HG03039 (cell line): ENCODE data around the gene KIF3B.

Experiments
- ATAC-seq: cut with Tn5 transposase; IDR thresholded peaks from one replicate; pipeline ENCODE4 v1.9.1; 2021; ENCODE audit warnings: mild to moderate bottlenecking, moderate library complexity; ENCODE audit not compliant: unreplicated experiment

KIF3B gene

DNA sequence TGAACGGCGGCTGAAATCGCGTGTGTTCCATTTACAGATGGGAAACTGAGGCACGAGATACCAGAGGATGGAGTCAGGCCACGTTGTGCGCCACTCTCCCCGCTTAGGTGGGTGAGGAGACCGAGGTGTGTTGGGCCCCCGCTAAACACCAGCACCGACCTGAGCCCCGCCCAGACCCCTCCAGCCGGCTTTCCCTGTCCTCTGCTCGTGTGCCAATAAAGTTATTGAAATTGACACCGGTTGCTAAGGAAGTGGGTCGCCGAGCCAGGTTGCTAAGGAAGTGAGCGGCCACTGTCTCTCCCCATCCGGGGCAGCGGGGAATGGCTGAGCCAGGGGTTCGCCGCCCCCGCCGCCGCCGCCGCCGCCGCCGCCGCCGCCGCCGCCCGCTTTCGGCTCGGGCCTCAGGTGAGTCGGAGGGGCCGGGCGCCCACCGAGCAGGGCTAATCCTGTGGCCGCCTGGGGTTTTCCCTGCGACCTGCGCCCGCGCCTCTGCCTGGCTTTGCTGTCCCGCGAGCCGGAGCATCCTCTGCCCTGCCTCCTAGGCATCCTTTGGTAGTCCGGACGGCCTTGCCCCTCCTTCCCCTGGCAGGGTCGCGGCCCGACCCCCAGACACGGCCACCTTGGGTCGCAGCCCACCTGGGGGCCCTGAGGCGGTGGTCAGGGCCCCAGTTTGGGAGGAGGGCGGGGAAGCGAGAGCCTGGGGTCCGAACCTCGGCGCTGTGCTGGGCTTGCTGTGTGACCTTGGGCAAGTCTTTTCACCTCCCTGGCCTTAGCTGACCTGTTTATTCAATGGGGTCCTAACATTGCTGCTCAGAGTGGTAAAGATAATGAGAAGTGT, at the start of gene KIF3B:
Gene KIF3B (plus strand): TSS at position 291 of the 838 bp plus-strand sequence. CDS start 32,127 bp downstream, outside the sequence.
- ATAC-seq, result peak; percentile 85

DNA sequence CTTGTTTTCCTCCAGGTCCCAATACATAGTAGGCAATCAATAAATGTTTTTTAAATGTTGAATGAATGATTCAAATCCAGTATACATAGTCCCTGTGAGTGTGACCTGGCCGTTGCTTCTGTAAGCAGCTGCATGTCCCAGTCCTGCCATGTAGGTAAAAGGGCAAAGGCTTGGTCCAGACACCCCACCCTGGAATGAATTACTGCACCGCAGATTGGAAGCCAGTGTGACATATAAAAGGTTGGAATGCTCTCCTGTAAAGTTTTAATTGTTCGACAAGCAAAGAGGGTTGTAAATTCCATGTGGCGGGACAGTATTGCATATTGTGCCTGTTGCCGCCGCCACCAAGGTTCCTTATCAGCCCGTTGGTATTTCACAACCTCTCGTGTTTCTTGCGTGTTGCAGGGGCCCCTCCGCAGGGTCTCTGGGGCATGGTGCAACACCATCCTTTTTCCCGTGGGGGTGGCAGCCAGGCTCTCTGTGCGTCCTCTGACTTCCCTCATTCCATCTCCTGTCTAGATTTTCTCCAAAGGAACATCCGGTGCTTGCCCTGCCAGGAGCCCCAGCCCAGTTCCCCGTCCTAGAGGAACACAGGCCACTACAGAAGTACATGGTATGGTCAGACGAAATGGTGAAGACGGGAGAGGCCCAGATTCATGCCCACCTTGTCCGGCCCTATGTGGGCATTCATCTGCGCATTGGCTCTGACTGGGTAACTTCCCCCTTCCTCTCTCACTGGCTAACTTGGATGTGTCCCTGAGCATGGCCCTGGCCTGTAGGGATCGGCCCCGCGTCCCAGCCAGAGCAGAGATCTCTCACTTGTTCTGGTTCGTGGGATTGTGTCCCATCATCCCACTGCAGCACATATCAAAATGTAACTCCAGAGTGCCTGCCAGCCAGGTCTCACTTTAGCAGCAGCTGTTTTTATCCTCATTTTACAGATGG, 49.4 kb upstream of the KIF3B start:
- no peak for ATAC-seq

DNA sequence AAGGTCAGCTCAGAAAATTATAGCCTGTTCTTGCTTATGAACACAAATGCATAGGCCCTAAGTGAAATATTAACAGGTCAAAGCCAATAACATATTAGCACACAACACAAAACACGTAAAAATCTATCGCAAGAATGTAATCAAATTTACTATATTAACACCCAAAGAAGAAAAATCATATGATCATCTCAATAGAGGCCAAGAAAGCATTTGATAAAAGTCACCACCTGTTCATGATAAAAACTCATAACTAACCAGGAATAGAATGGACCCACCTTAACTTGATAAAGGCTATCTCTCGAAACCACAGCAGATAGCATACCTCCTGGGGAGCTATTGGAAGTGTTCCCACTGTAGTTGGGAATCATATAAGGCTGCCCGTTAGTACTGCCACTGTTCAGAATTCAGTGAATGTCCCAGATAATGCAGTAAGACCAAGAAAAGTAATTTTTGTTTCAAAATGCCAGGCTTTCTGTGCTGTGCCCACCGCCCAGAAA, 48.2 kb upstream of the KIF3B start:
- ATAC-seq, result no peak

DNA sequence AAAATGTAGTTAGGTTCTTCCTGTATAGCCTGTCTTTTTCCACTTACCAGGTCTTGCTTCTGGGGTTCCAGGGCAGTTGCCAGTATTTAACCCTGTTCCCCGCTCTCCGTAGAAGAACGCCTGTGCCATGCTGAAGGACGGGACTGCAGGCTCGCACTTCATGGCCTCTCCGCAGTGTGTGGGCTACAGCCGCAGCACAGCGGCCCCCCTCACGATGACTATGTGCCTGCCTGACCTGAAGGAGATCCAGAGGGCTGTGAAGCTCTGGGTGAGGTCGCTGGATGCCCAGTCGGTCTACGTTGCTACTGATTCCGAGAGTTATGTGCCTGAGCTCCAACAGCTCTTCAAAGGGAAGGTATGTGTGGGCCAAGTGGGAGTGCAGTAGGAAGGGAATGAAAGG, 46.7 kb upstream of the KIF3B start:
- ATAC-seq, result no peak

- no peak for ATAC-seq
These were observed 46.2 kb upstream of the KIF3B start for GRCh38 chr20:32231245-32231644.

DNA sequence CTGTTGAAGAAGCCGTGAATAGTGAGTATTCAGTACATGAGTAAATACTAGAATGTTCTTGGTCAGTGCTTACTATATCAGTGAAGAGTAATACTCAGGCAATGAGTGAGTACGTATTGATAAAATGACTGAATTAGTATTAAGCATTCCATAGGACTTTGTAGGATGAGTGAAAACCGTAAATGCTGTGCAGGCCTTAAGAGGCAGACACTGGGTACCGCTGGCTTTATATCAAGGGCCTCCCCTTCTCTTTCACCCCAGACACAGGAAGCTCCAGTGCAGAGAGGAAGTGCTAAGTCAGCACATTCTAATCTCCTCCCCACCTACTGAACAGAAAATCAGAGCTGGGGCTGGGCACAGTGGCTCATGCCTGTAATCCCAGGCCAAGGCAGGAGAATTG, 45.6 kb upstream of the KIF3B start:
- no peak for ATAC-seq

- ATAC-seq, result no peak
These were observed 45.0 kb upstream of the KIF3B start for GRCh38 chr20:32232326-32232886.

- no peak for ATAC-seq
These were observed 44.2 kb upstream of the KIF3B start for GRCh38 chr20:32233286-32233685.

- no peak for ATAC-seq
These were observed 43.2 kb upstream of the KIF3B start for GRCh38 chr20:32234135-32234808.

DNA sequence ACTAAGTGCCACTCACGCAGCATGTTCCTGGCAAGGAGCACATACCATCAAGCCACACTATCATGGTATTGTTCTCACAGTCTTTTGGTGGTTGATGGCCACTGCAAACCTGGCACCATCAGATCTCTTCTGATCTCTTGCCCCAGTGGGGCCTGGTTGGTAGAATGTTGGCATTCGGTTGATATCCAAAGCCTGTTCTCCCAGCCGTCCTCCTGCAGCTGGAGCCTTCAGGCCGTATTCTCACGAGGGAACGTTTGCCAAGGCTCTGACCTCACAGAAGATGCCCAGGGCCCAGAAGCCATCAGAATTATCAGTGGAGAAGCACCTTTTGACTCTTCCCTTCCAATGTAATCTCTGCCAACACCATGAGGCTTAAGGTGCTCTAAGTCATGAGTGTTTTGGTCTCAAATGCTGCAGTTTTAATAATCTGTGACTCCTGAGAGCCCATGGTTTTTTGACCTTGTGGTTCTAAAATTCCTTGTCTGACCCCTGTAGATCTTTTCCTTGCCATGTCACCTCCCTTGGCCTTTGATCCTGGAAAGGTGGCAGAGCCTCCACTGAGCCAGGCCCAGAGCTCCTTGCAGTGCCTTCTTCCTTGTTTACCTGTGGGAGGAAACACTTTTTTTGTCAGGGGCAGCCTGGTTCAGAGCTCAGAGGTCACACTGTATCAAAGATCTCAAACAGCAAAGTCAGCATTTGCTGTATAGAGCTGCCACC, 42.0 kb upstream of the KIF3B start:
- no peak for ATAC-seq

GRCh38 chr20:32236048-32236533, 41.4 kb upstream of the KIF3B start:
- no peak for ATAC-seq

DNA sequence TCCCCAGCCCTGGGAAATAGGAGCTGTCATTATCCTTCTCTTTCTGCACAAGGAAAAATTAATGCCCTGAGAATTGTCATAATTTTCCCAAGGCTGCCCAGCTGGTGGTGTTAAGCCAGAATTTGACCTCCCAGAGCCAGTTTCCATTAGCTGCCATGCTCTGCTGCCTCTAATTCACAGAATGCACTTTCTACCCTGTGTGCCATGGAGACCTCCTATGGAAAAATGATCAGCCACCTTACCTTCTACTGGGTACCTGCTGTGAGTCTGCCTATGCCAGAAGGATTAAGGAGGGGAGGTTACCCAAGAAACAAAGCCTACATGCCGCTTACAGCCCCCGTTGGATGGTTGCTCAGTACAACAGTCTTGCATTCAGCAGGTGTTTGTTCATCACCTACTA, 40.6 kb upstream of the KIF3B start:
- no peak for ATAC-seq

DNA sequence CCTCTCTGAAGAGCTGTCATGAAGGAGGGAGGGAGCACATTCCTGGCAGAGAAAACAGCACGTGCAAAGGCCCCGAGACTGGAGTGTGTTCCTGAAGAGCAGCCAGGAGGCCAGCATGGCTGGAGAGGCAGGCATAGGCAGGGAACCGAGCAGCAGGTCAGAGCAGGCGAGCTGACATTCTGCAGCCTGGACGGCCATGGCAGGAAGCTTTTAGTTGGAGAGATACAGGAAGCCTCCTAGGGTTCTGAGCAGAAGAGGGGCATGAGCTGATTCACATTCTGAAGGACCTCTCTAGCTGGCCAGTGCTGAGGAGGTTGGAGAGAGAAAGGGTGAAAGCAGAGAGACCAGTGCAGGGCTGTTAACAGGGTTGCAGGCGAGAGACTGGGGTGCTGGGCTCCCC, 40.0 kb upstream of the KIF3B start:
- ATAC-seq, result no peak

DNA sequence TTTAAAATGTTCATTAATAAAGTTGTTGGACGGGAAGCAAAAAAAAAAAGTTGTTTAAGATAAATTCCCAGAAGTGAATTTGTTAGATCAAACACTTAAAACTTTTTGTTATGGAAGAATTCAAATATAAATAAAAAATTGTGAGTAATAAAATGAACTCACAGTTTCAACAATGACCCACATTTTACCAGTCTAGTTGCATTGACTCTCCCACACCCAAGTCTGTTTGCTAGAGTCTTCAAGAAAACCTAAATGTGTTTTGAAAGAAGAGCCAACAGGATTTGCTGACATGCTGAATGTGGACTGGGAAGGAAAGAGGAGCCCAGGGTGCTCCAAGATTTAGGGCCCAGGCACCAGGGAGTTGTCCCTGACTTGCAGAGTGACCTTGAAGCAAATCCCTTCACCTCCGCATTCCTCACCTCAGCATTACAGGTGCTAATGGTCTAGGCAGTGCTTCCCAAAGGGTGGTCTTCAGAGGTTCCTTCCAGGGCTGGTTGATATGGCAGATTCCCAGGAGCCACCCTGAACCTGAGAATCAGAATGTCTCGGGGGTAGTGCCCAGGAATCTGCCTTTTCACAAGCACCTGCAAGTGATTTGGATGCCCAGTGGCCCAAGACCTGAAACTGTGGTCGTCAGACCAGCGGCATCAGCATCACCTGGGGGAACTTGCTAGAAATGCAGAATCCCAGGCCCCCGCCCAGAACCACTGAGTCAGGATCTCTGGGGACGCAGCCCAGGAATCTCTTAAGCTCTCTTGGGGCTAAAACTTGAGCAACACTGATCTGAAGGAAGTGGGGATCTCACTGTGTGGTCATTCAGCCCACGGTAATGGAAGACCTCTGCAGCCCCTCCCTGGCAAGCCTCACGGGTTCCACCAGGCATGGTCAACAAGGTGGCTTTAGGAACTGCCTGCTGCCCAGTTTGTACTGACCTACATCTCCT, 38.7 kb upstream of the KIF3B start:
- ATAC-seq, result no peak

DNA sequence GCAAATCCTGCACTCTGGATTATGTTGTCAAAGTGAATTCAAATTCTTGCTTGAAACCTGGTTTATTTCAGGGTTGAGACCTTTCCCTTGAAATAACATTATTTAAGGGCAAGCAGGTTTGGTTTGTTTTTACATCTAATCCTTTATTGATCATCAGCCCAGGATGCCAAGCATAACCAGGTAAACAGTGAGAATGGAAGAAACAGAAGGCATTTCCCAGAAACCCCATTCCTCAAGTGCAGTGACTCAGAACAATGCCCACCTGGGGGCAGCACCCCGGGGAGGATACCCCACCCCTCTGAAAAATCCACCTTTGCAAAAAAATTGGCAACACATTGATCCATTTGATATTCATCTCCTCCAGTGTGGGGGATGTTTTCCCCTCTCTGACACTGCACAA, 37.2 kb upstream of the KIF3B start:
- ATAC-seq, result no peak

DNA sequence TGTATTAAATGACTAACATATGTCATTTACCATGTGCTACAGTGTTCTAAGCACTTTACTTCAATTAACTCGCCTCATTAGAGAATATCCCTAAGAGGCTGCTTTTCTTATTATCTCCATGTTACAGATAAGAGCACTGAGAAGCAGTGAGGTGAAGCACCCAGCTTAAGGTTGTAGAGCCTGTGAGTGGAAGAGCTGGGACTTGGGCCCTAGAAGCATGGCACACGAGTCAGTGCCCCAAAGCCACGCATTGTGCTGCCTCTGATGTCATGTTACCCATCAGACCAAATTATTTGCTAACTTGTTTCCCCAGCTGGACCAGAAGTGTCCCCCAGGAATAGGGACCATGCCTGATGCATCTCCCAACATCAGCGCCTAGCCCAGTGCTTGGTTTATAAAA, 35.6 kb upstream of the KIF3B start:
- no peak for ATAC-seq

DNA sequence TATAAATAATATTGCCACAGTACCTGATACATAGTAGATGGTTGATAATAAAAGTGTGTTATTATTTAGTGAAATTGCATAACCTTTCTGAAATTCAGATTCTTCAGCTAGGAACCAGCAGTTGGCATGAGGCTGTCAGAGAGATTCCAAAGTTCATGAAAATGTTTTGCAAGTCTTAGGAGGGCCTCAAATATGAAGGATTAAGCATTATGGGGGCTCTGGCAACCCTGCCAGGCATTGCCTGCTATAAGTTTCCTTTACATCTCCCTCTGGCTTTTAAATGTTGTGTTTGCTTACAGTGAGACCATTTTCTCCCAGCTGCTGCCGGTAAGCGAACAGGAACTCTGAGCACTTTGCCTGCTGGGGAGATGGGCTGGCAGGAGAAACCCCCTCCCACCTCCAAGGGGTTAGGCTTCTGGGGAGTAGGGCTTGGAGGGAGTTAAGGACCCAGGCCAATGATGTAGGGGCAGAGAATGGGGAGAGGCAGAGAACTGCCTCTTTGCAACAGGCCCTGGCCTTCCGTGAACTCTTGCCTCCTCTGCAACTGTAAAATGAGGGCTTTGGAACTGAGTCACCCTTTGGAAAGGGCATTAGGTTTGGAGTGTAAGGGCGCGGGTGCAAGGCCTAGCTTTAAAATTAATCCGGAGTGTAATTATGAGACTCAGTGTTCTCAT, 33.2 kb upstream of the KIF3B start:
- ATAC-seq, result no peak

DNA sequence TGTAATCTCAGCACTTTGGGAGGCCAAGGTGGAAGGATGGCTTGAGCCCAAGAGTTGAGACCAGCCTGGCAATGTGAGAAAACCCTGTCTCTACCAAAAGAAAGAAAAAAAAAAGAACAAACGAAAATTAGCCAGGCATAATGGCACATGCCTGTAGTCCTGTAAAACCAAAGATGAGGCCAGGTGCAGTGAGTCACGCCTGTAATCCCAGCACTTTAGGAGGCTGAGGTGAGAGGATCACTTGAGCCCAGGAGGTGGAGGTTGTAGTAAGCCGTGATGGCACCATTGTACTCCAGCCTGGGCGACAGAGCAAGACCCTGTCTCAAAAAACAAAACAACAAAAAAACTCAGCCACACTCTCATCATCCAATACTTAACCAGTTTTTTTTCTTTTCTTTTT, 32.5 kb upstream of the KIF3B start:
- ATAC-seq, result no peak
